ENCODE results near the gene GMDS.

DNA sequence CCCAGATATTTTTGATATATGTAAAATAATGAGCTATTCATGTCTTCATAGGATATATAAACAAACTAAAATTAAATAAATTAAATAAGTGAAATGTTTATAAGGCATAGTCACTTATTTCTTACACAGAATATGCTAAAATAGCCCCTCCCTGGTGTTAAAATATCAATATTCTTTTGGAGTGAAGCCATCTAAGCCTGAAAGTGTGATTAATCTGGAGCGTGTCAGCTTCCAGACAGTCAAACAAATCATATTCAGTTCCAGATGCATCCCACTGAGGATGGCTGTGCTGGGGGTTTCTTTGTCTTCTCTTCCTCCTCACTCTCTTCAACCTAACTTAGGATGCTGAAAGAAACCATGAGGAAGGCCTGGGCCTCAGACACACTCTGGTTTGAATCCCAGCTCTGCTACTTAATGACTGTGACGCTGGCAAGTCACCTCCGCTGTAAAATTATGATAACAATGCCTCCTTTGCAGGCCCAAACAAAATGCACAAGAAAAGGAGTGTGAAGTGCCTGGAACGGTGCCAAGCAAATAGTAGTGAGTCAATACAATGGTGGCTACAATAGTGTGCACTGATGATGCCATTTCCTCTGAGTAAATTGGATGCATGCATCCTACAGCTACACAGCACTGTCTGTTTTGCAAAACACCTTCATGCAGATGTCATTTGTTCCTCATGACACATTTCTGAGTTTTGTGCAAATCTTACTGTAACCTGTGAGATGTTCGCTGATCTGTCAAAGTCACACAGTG lies 474.3 kb downstream of the GMDS start:
- TF ChIP-seq, protein P1, sequence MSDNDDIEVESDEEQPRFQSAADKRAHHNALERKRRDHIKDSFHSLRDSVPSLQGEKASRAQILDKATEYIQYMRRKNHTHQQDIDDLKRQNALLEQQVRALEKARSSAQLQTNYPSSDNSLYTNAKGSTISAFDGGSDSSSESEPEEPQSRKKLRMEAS (IDR thresholded peaks at IDR 0.05; ENCODE audit: low read depth) = no peak
- TF ChIP-seq JUND (IDR thresholded peaks at IDR 0.05) = peak; percentile 16; the same call in 1 of the 2 replicates
- no peak for TF ChIP-seq TAF1 (IDR thresholded peaks at IDR 0.05; ENCODE audit: borderline replicate concordance, low read depth, low read length)
- TF ChIP-seq POLR2AphosphoS5 (IDR thresholded peaks at IDR 0.05; ENCODE audit: low read depth, low read length) = no peak

Data from SK-N-SH (cell line).